Measurements from ENCODE around the gene CLEC4G. TPM values are rescaled to one million over a fixed set of nuclear protein-coding genes. Genes with fewer than 3 reads are reported as not detected.

The CLEC4G gene
- not detected in 2 replicates for total RNA-seq

GRCh38 chr19:7732045-7732444 is at the start of gene CLEC4G:
Gene CLEC4G, minus strand, starts transcription at chr19:7732110. Its CDS starts 8 bp downstream, at chr19:7732102.

GRCh38 chr19:7762719-7763293 is 30.9 kb upstream of the CLEC4G start, which contains the start of gene CLEC4M:
Gene CLEC4M, plus strand, starts transcription at chr19:7763243. Its CDS starts 24 bp downstream, at chr19:7763267.

GRCh38 chr19:7746903-7747884 is 15.3 kb upstream of the CLEC4G start, which contains the start of gene CD209:
Gene CD209, minus strand, starts transcription at chr19:7747534. Its CDS starts 23 bp downstream, at chr19:7747511.

GRCh38 chr19:7701654-7702457 is 30.1 kb downstream of the CLEC4G start, which contains the start of gene FCER2:
Gene FCER2, minus strand, starts transcription at chr19:7702131. Its CDS starts 2,371 bp downstream, at chr19:7699760.

GRCh38 chr19:7680606-7681339 is 51.1 kb downstream of the CLEC4G start, which contains the start of gene TRAPPC5:
Gene TRAPPC5, plus strand, starts transcription at chr19:7680833. Its CDS starts 1,421 bp downstream, at chr19:7682254.

Other genes with a start within 250 kb of the CLEC4G start
- gene PEX11G, start 243.1 kb downstream of the CLEC4G start, total RNA-seq = 3.7 and 5.8 TPM in 2 replicates
- gene ZNF358, start 216.0 kb downstream of the CLEC4G start, total RNA-seq = 43.9 and 50.9 TPM in 2 replicates
- 8.3 and 14.9 TPM in 2 replicates for gene MCOLN1, start 209.5 kb downstream of the CLEC4G start, total RNA-seq
- 63.4 and 71.9 TPM in 2 replicates for gene PNPLA6, start 196.4 kb downstream of the CLEC4G start, total RNA-seq
- under 0.01 TPM in 1 of 2 replicates, not detected in the other for gene CAMSAP3, start 136.2 kb downstream of the CLEC4G start, total RNA-seq
- 24.3 and 33.9 TPM in 2 replicates for gene XAB2, start 102.6 kb downstream of the CLEC4G start, total RNA-seq
- gene PET100, start 102.3 kb downstream of the CLEC4G start, total RNA-seq = 5.6 and 19.8 TPM in 2 replicates
- not detected in 2 replicates for gene PCP2, start 98.4 kb downstream of the CLEC4G start, total RNA-seq
- 27.7 and 33.0 TPM in 2 replicates for gene STXBP2, start 95.0 kb downstream of the CLEC4G start, total RNA-seq
- gene RETN, start 63.1 kb downstream of the CLEC4G start, total RNA-seq = not detected in 2 replicates
- not detected in 2 replicates for gene MCEMP1, start 55.0 kb downstream of the CLEC4G start, total RNA-seq
- gene TRAPPC5, start 51.3 kb downstream of the CLEC4G start, total RNA-seq = 68.4 and 130 TPM in 2 replicates
- gene FCER2, start 30.0 kb downstream of the CLEC4G start, total RNA-seq = not detected in 2 replicates
- gene CD209, start 15.4 kb upstream of the CLEC4G start, total RNA-seq = not detected in 2 replicates
- not detected in 2 replicates for gene CLEC4M, start 31.1 kb upstream of the CLEC4G start, total RNA-seq
- gene EVI5L, start 98.1 kb upstream of the CLEC4G start, total RNA-seq = 18.1 and 18.2 TPM in 2 replicates
- not detected in 2 replicates for gene PRR36, start 142.3 kb upstream of the CLEC4G start, total RNA-seq
- gene LRRC8E, start 156.4 kb upstream of the CLEC4G start, total RNA-seq = 5.6 and 5.7 TPM in 2 replicates
- 8.5 and 10.0 TPM in 2 replicates for gene MAP2K7, start 171.8 kb upstream of the CLEC4G start, total RNA-seq
- gene TGFBR3L, start 182.7 kb upstream of the CLEC4G start, total RNA-seq = 0.16 TPM in 1 of 2 replicates, not detected in the other
- gene SNAPC2, start 188.2 kb upstream of the CLEC4G start, total RNA-seq = 31.8 and 34.7 TPM in 2 replicates
- 0.18 and 1.8 TPM in 2 replicates for gene CTXN1, start 194.0 kb upstream of the CLEC4G start, total RNA-seq
- gene TIMM44, start 211.6 kb upstream of the CLEC4G start, total RNA-seq = 41.0 and 45.7 TPM in 2 replicates